GM21786 (cell line): ENCODE results near the gene SORD.
"Not testable (repeated sequence)": the region's sequence is repeated elsewhere in the genome, so short reads cannot be mapped to it uniquely, and the experiment has no call there.

Experiments
- ATAC-seq: cut with Tn5 transposase; IDR thresholded peaks from one replicate; pipeline ENCODE4 v1.9.1; 2021; ENCODE audit not compliant: unreplicated experiment

Gene SORD

GRCh38 chr15:45058690-45059675, 36.0 kb downstream of the SORD start:
- not testable (repeated sequence) for ATAC-seq

GRCh38 chr15:45062301-45062700, 39.3 kb downstream of the SORD start:
- ATAC-seq: not testable (repeated sequence)

GRCh38 chr15:45064386-45064785, 41.4 kb downstream of the SORD start:
- ATAC-seq: no peak

GRCh38 chr15:45069942-45070360, 47.0 kb downstream of the SORD start:
- ATAC-seq: not testable (repeated sequence)

GRCh38 chr15:45073602-45074001, 50.6 kb downstream of the SORD start:
- not testable (repeated sequence) for ATAC-seq

- ATAC-seq: not testable (repeated sequence)
Observed at GRCh38 chr15:45075440-45076320, 52.7 kb downstream of the SORD start.

GRCh38 chr15:45077391-45077790, 54.4 kb downstream of the SORD start:
- not testable (repeated sequence) for ATAC-seq

GRCh38 chr15:45079201-45079600, 56.2 kb downstream of the SORD start:
- ATAC-seq: not testable (repeated sequence)

GRCh38 chr15:45079628-45080246, 56.7 kb downstream of the SORD start:
- not testable (repeated sequence) for ATAC-seq

- ATAC-seq: not testable (repeated sequence)
Observed at GRCh38 chr15:45080593-45080992, 57.6 kb downstream of the SORD start.

GRCh38 chr15:45082412-45082811, 59.4 kb downstream of the SORD start:
- not testable (repeated sequence) for ATAC-seq

- ATAC-seq: no peak
Observed at GRCh38 chr15:45083223-45083622, 60.2 kb downstream of the SORD start.

GRCh38 chr15:45084163-45084562, 61.2 kb downstream of the SORD start:
- ATAC-seq: no peak

GRCh38 chr15:45087513-45087912, 64.5 kb downstream of the SORD start:
- no peak for ATAC-seq

- no peak for ATAC-seq
Observed at GRCh38 chr15:45088801-45089711, 66.1 kb downstream of the SORD start.

GRCh38 chr15:45089712-45090373, 66.8 kb downstream of the SORD start:
- no peak for ATAC-seq

- ATAC-seq: no peak
Observed at GRCh38 chr15:45091161-45091560, 68.2 kb downstream of the SORD start.

GRCh38 chr15:45091576-45091975, 68.6 kb downstream of the SORD start:
- no peak for ATAC-seq

- no peak for ATAC-seq
Observed at GRCh38 chr15:45093013-45093412, 70.0 kb downstream of the SORD start.
